GM19023 (cell line): ENCODE measurements around the gene ATP4B.

ENCODE experiments used
- ATAC-seq: cut with Tn5 transposase; IDR thresholded peaks from one replicate; pipeline ENCODE4 v1.9.1; 2021; ENCODE audit warnings: mild to moderate bottlenecking, moderate library complexity; ENCODE audit not compliant: unreplicated experiment

Gene ATP4B

DNA sequence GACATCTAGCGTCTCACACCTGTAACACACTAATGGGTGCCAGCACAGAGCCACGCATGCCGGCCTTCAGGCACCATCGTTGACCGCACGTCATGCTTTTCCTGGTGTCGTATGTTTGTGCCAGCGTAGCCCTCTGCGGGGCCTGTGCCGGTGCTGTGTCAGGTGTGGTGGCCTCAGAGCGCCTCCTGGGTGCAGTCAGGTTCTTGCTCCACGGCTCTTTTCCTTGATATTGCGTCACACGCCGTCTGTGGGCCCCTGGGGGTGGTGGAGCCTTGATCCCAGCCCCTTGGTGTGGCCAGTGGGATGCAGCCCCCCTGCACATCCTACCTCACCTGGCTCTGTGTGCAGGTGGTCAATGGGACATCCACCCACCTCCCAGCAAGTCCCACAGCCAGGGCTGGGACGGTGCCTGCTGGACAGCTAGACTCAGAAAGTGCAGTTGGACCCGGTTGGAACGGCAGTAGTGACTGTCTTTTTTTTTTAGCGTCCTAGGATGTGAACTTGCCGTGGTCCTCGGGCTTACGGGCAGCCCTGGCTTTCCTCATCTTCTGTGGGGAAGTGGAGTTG is 48.9 kb downstream of the ATP4B start:
- ATAC-seq = no peak

DNA sequence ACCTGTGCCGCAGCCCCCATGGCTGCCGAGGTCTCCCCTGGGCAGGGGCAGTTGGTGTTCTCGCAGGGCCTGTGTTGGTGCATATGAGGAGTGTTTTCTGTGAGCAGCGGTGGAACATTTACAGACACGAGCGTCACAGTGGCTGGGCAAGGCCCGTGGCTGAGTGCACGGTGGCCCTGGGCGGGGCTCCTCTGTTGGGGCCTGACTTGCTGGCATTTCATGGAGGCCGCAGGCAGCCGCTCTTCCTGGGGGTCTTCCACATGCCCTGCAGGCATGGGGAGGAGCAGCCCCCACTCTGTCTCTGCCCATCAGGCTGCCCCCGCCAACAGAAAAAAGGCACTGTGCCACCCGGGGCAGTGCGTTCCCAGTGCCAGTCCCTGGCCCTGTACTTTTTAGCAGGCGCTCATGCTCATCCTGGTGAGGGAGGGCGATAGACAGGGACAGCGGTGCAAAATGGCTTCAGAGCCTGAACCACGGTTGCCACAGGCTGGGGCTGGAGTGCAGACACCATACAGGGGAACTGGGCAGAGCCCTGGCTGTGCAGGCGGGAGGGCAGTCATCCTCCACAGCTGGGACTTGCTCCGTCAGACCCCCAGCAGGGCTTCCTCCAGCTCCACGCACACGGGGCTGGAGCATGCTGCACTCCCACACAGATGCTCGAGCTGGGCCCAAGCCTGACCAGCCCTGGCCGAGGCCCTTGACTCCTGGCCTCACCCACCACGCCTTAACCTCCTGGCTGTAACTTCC is 49.9 kb downstream of the ATP4B start:
- no peak for ATAC-seq

DNA sequence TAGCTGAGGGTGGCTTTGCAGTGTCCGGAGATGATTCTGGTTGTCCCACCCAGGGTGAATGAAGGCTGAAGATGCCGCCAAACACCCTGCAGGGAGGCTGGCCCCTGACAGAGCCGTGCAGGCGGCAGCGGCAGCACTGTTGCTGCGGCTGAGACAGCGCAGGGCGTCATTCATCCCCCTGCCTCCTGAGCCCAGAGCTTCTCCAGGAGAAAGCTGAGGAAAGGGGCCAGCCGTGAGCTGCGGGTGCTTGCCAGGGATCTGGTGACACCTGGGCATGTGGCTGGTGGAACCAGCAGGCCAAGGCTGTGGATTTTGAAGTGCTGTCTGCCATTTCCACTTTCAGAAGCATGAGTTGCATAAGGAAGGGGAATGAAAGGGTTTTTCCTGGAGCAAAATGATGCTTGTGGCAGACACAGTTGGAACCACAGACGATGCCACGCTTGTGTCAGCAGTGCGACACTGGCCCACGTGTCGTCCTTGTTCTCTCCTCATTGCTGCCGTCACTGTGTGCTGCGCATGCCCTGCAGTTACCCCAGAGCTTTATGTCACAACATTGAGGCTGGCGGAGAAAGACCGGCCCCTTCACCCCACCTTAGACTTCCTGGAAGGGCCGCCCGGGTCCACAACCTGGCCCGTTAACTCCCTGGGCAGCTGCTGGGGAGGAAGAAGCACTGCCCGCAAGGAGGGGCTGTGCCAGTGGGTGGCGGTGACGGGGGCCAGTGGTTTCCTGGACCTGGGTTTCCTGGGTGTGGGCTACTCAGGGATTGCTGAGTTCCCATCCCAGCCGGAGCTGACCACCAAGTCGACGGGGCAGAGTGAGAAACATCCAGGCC is 50.7 kb downstream of the ATP4B start:
- no peak for ATAC-seq

DNA sequence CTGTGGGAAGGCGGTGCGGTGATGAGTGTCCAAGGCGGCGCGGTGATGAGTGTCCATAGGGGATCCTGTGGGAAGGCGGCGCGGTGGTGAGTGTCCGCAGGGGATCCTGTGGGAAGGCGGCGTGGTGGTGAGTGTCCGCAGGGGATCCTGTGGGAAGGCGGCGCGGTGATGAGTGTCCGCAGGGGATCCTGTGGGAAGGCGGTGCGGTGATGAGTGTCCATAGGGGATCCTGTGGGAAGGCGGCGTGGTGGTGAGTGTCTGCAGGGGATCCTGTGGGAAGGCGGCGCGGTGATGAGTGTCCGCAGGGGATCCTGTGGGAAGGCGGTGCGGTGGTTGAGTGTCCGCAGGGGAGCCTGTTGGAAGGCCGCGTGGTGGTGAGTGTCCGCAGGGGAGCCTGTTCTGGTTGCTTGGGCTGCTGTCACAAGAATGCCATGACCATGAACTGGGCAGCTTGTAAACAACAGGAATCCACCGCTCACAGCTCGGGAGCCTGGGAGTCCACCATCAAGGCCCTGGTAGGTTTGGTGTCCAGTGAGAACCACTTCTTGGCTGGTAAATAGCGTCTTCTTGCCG is 52.0 kb downstream of the ATP4B start:
- ATAC-seq = no peak

DNA sequence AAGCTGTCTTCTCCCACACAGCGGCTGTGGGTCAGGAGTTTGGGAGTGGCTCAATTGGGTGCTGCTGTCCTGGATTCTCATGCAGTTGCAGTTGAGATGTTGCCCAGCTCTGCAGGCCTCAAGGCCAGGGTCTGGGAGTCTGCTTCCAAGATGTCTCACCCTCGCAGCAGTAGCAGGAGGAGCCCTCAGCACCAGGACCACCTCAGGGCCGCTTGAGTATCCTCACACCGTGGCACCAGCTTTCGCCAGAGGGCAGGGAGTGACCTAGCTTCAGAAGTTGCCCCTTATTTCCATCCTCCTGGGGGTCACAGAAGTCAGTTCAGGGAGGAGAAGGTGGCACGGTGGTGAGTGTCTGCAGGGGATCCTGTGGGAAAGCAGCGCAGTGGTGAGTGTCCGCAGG is 52.5 kb downstream of the ATP4B start:
- ATAC-seq = no peak

DNA sequence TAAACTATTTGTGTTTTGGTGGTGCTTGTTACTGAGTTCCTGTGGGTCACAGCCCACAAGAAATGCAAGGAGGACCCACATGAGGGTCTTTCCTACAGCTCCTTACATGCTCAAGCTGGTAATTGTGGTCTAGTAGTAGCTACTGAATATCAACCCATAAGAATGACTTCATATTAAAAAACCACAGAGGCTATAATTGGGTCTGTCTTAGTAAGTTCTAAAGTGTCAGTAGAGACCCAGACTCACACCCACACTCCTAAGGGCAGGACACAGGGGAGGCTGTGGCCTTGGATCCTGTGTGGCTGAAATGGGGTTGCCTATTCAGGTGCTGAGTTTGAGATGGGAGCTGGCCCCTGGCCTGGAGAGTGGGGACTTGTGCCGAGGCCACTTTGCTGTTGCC is 53.8 kb downstream of the ATP4B start:
- ATAC-seq = no peak

DNA sequence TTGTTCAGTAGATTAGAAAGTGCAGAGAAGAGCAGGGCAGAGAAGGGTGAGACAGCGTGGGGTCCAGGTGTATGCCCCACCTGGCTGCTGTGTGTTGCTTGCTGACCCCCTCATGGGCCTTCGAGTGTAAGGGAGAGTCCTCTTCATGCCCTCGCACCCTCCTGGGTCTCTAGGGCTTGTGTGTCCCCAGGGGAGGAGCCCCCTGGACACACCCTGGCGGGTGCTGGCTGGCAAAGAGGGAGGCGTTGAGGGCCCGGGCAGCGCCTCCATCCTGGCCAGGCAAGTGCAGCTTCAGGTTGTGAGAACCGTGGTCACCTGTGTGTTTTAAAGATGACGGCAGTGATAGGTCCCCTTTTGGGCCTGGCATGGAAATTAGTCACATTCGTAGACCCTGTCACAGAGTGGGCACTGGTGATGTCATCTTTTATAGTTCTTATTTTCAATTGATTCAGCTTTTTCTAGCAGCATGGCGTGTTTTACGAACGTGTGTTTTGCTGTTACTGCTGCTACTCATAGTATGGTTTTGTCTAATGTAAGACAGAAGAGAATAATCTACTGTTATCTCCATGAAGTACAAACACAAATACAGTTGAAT is 54.8 kb downstream of the ATP4B start:
- no peak for ATAC-seq

DNA sequence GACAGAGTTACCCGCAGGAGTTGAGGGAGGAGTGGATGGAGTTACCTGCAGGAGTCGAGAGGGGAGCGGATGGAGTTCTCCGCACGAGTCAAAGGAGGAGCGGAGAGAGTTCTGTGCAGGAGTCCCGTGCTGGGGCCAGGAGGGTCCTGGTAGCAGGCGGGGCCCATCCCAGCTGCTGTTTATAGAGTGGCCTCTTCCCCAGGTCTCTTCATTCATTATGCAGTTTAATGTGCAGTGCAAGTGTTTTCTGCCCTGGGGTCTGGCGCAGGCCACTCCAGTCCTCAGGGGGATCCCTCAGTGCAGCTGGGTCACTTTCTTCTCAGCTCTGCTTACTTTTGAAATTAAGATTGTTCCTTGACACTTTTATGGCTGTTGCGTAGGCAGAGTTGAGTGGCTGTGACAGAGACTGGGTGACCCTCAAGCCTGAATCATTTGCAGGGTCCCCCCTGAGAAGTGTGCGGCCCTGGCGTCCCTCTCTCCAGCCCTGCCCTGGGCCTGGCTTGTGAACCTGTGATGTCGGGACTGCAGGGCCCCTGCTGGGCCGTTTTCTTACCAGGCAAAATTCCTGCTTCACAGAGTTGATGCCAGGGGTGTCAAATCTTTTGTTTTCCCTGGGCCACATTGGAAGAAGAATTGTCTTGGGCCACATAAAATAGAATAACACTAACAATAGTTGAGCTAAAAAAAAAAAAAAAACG is 55.6 kb downstream of the ATP4B start:
- no peak for ATAC-seq

DNA sequence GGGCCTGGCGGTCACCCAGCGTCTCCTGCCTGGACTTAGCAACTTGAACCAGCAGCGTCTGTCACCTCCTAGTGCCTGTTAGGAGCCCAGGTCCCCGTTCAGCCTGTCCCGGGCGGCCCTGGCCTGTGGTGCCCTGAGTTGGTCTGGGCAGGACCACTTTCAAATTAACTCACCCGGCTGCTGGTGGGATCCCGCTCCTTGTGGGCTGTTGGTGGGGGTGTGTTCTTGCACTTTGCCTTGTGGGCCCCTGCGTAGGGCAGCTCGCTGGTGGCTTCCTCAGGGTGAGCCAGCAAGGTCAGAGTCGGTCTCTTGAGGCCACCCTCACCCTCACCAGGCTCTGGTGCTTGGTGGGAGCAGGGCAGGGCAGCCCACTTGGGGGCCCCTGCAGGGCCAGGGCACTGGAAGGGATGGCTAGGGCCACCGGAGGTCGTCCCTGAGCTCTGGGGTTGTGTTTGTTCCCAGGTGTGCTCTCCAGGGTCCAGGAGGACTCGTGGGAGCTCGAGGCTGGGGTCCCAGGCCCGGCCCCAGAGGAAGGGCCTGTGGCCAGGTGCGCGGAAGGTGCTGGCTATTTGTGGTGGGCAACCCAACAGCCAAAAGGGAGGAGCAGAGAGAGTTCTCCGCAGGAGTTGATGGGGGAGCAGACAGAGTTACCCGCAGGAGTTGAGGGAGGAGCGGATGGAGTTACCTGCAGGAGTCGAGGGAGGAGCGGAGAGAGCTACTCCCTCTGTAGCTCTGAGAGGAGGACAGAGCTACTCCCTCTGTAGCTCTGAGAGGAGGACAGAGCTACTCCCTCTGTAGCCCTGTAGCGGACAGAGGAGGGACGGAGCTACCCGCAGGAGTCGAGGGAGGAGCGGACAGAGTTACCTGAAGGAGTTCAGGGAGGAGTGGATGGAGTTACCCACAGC is 56.6 kb downstream of the ATP4B start:
- ATAC-seq = no peak

DNA sequence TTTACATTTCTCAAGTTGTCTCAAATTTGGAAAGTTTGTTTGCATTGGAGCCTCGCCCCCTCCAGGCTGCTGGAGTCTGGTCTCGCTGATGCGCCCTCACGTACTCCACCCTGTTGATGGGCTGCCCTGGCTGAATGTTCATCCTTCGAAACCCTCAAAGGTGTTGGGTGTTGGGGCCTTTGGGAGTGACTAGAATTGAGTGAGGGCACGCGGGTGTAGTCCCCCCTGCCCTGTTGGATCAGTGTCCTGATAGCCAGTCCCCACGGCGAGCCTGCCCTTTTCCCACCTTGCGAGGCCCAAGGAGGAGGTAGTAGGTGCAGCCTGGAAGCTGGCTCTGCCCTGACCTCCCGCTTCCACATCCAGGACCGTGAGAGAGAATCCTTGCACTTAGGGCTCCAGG is 58.6 kb downstream of the ATP4B start:
- no peak for ATAC-seq
